H9 (cell line): ENCODE measurements around the gene MOB3B. TPM values are rescaled to one million over a fixed set of nuclear protein-coding genes. Genes with fewer than 3 reads are reported as not detected.

ENCODE experiments used
- DNase-seq: peaks from one replicate; pipeline ENCODE4 v3.0.0-alpha.2; 2017
- H2AFZ ChIP-seq: one replicate; pipeline ENCODE4 v1.6.1; 2013; ENCODE audit warnings: mild to moderate bottlenecking, low read length, control low read depth, moderate library complexity
- H2AK5ac ChIP-seq: 2 replicates; pipeline ENCODE4 v1.6.1; 2013; ENCODE audit warnings: low read length, control low read depth, mixed read lengths; ENCODE audit not compliant: insufficient read length
- H2BK120ac ChIP-seq: one replicate; pipeline ENCODE4 v1.6.1; 2013; ENCODE audit warnings: low read depth, mild to moderate bottlenecking, low read length, control low read depth, inconsistent platforms; ENCODE audit not compliant: poor library complexity, severe bottlenecking
- H2BK12ac ChIP-seq: 2 replicates; pipeline ENCODE4 v1.6.1; 2013; ENCODE audit warnings: low read length, control low read depth, mixed read lengths, low read depth; ENCODE audit not compliant: insufficient read length
- H2BK15ac ChIP-seq: 2 replicates; pipeline ENCODE4 v1.6.1; 2013; ENCODE audit warnings: low read depth, low read length, control low read depth
- H2BK20ac ChIP-seq: one replicate; pipeline ENCODE4 v1.6.1; 2013; ENCODE audit warnings: low read depth, mild to moderate bottlenecking, low read length, control low read depth, inconsistent platforms; ENCODE audit not compliant: poor library complexity, severe bottlenecking
- H2BK5ac ChIP-seq: 2 replicates; pipeline ENCODE4 v1.6.1; 2013; ENCODE audit warnings: low read length, control low read depth, mixed read lengths; ENCODE audit not compliant: insufficient read length
- H3K14ac ChIP-seq: 2 replicates; pipeline ENCODE4 v1.6.1; 2013; ENCODE audit warnings: low read length, control low read depth; ENCODE audit not compliant: insufficient read depth
- H3K18ac ChIP-seq: 2 replicates; pipeline ENCODE4 v1.6.1; 2013; ENCODE audit warnings: low read depth, mild to moderate bottlenecking, mixed read lengths, low read length, control low read depth; ENCODE audit not compliant: insufficient read length
- H3K23ac ChIP-seq: 2 replicates; pipeline ENCODE4 v1.6.1; 2013; ENCODE audit warnings: low read length, control low read depth, mixed read lengths, low read depth; ENCODE audit not compliant: insufficient read length
- H3K23me2 ChIP-seq: 2 replicates; pipeline ENCODE4 v1.6.1; 2013; ENCODE audit warnings: low read depth, mild to moderate bottlenecking, mixed read lengths, low read length, control low read depth; ENCODE audit not compliant: insufficient read length, poor library complexity, severe bottlenecking
- H3K27ac ChIP-seq: 2 replicates; pipeline ENCODE4 v1.5.1; 2013; ENCODE audit warnings: low read length, control low read depth, mixed read lengths, low read depth; ENCODE audit not compliant: insufficient read length
- H3K27me3 ChIP-seq: 2 replicates; pipeline ENCODE4 v1.6.1; 2013; ENCODE audit warnings: low read length, control low read depth, inconsistent platforms; ENCODE audit not compliant: insufficient read depth
- H3K4ac ChIP-seq: 2 replicates; pipeline ENCODE4 v1.6.1; 2013; ENCODE audit warnings: low read depth, mild to moderate bottlenecking, control low read depth, inconsistent platforms, low read length, moderate library complexity
- H3K4me1 ChIP-seq: 2 replicates; pipeline ENCODE4 v1.6.1; 2013; ENCODE audit warnings: low read length, control low read depth, inconsistent platforms; ENCODE audit not compliant: insufficient read depth
- H3K4me2 ChIP-seq: 2 replicates; pipeline ENCODE4 v1.6.1; 2013; ENCODE audit warnings: low read length, control low read depth, mixed read lengths; ENCODE audit not compliant: insufficient read length, insufficient read depth
- H3K56ac ChIP-seq: 2 replicates; pipeline ENCODE4 v1.6.1; 2013; ENCODE audit warnings: low read depth, mild to moderate bottlenecking, mixed read lengths, low read length, control low read depth; ENCODE audit not compliant: insufficient read length
- H3K79me1 ChIP-seq: 2 replicates; pipeline ENCODE4 v1.6.1; 2013; ENCODE audit warnings: low read depth, mild to moderate bottlenecking, moderate library complexity, low read length, control low read depth, inconsistent platforms; ENCODE audit not compliant: insufficient read depth, poor library complexity, severe bottlenecking
- H3K79me2 ChIP-seq: 2 replicates; pipeline ENCODE4 v1.6.1; 2013; ENCODE audit warnings: low read length, control low read depth, inconsistent platforms; ENCODE audit not compliant: insufficient read depth
- H3K9ac ChIP-seq: 2 replicates; pipeline ENCODE4 v1.6.1; 2013; ENCODE audit warnings: low read length, control low read depth, mixed read lengths; ENCODE audit not compliant: insufficient read length; ENCODE audit errors: extremely low read depth
- H3K9me3 ChIP-seq: one replicate; pipeline ENCODE4 v1.6.1; 2013; ENCODE audit warnings: low read depth, low read length, inconsistent platforms; ENCODE audit not compliant: control insufficient read depth
- H3T11ph ChIP-seq: one replicate; pipeline ENCODE4 v1.6.1; 2013; ENCODE audit warnings: mild to moderate bottlenecking, low read length, control low read depth, inconsistent platforms
- H4K20me1 ChIP-seq: one replicate; pipeline ENCODE4 v1.6.1; 2013; ENCODE audit not compliant: control insufficient read depth, insufficient read length, insufficient read depth
- H4K5ac ChIP-seq: 2 replicates; pipeline ENCODE4 v1.6.1; 2013; ENCODE audit warnings: low read depth, mild to moderate bottlenecking, mixed read lengths, low read length, control low read depth; ENCODE audit not compliant: insufficient read length
- H4K8ac ChIP-seq: replicated peaks from 2 replicates; pipeline ENCODE4 v1.6.1; 2013; ENCODE audit warnings: low read length, control low read depth, mixed read lengths, low read depth; ENCODE audit not compliant: insufficient read length
- H4K91ac ChIP-seq: 2 replicates; pipeline ENCODE4 v1.6.1; 2013; ENCODE audit warnings: low read depth, mild to moderate bottlenecking, moderate library complexity, mixed read lengths, low read length, control low read depth; ENCODE audit not compliant: insufficient read length
- H3K27ac Mint-ChIP-seq, 3 experiments: 2 replicates in 2 of 3; 3 replicates in 1 of 3; pipeline ENCODE4 v1.8.0; 2020 to 2021; ENCODE audit warnings: mixed read lengths in 3 of 3, mild to moderate bottlenecking in 1 of 3, moderate library complexity in 1 of 3
- H3K27me3 Mint-ChIP-seq: 2 replicates; pipeline ENCODE4 v1.8.0; 2021; ENCODE audit warnings: low read depth, mild to moderate bottlenecking, moderate library complexity, mixed read lengths
- H3K36me3 Mint-ChIP-seq, 3 experiments: 2 replicates in 2 of 3; 3 replicates in 1 of 3; pipeline ENCODE4 v1.8.0; 2020 to 2021; ENCODE audit warnings: low read depth in 3 of 3, mixed read lengths in 3 of 3; ENCODE audit not compliant: insufficient read depth in 1 of 3
- H3K4me1 Mint-ChIP-seq, 2 experiments: 2 replicates each; pipeline ENCODE4 v1.8.0; 2020; ENCODE audit warnings: mixed read lengths in 2 of 2
- H3K4me3 Mint-ChIP-seq, 2 experiments: 2 replicates in 1 of 2; 3 replicates in 1 of 2; pipeline ENCODE4 v1.8.0; 2020 to 2021; ENCODE audit warnings: mild to moderate bottlenecking in 2 of 2, mixed read lengths in 2 of 2, moderate library complexity in 1 of 2
- H3K9me3 Mint-ChIP-seq, 2 experiments: 2 replicates in 1 of 2; 3 replicates in 1 of 2; pipeline ENCODE4 v1.8.0; 2020; ENCODE audit warnings: mild to moderate bottlenecking in 2 of 2, mixed read lengths in 2 of 2, moderate library complexity in 1 of 2
- CTCF ChIP-seq: fragments of 200-600 bp; sonication (generic); conservative IDR thresholded peaks from 3 replicates; pipeline ENCODE4 v1.8.0; 2021; ENCODE audit warnings: antibody characterized with exemption, mild to moderate bottlenecking
- WGBS: extraction: QIAGEN DNeasy Blood & Tissue Kit; methylation state at CpG from one replicate; pipeline ENCODE4 v1.1.7; 2013; ENCODE audit warnings: missing lambda C conversion rate, low lambda C conversion rate, mixed read lengths; ENCODE audit not compliant: insufficient read length; ENCODE audit errors: extremely low coverage; 5-methylcytosine and 5-hydroxymethylcytosine counted together
- total RNA-seq: library from RNA; stranded (reverse); gene quantifications from 2 replicates; pipeline ENCODE4 v1.2.1, GENCODE V29; 2021

The MOB3B gene
- total RNA-seq, 1 experiment from 2014 or later: 9.8 TPM

- no peak overlapping the region for H2BK120ac ChIP-seq
- no peaks in the 10 kb centered on the region; the same call in 1 of the 2 replicates for H3K27me3 ChIP-seq
- H3T11ph ChIP-seq: no peak overlapping the region
- Mint-ChIP-seq H3K27me3 (peaks cover 37% of the 10 kb centered on the region), H3K4me3 (no peak overlapping the region), H3K9me3 (peaks cover 16 to 25% of the 10 kb centered on the region in 2 experiments), H3K4me1 (peaks cover 7 to 14% of the 10 kb centered on the region in 2 experiments), H3K27ac (no peak overlapping the region; a peak in 1 of 7 replicates), H3K36me3 (peaks cover 0 to 27% (median 5%) of the 10 kb centered on the region in 3 experiments; a peak in 5 of 7 replicates)
- no peak overlapping the region for H2BK5ac ChIP-seq
- peak; percentile 52 for DNase-seq
- no peak overlapping the region for H3K4me2 ChIP-seq
- H2BK15ac ChIP-seq: no peak overlapping the region
- no peak overlapping the region for H3K23ac ChIP-seq
- no peaks in the 10 kb centered on the region for H4K20me1 ChIP-seq
- H3K79me2 ChIP-seq: no peaks in the 10 kb centered on the region; the same call in 1 of the 2 replicates
- H2BK12ac ChIP-seq: no peak overlapping the region
- TF ChIP-seq CTCF: no peak
- no peak overlapping the region for H3K9ac ChIP-seq
- no peak overlapping the region for H4K8ac ChIP-seq
- H3K9me3 ChIP-seq: no peaks in the 10 kb centered on the region
- no peak overlapping the region for H4K91ac ChIP-seq
- no peak overlapping the region for H3K4ac ChIP-seq
- no peak overlapping the region for H2AFZ ChIP-seq
- H3K79me1 ChIP-seq: no peaks in the 10 kb centered on the region
- H3K18ac ChIP-seq: no peak overlapping the region
- H2AK5ac ChIP-seq: no peak overlapping the region
- no CpG with 5 or more reads among the region's 6 CpGs for WGBS
- H2BK20ac ChIP-seq: no peak overlapping the region
- H3K23me2 ChIP-seq: no peaks in the 10 kb centered on the region
- no peak overlapping the region for H3K56ac ChIP-seq
- H3K14ac ChIP-seq: no peak overlapping the region
- H3K4me1 ChIP-seq: 0 out of 2 replicates have a peak, but pooled peaks cover 3% of the 10 kb centered on the region
- H3K27ac ChIP-seq: no peak overlapping the region
- no peak overlapping the region for H4K5ac ChIP-seq
Observed at GRCh38 chr9:27303219-27303618, 226.4 kb downstream of the MOB3B start.
